ENCODE measurements around the gene SLC29A2. TPM values are rescaled to one million over a fixed set of nuclear protein-coding genes. Genes with fewer than 3 reads are reported as not detected.

Gene SLC29A2
- total RNA-seq, 1 donor from 2014 or later, result 35.6 TPM

GRCh38 chr11:66314186-66314501, 57.4 kb downstream of the SLC29A2 start:
- no peak for TF ChIP-seq CTCF (IDR thresholded peaks at IDR 0.05; ENCODE audit: unreplicated experiment)
- H3K36me3 Mint-ChIP-seq (ENCODE audit: insufficient read depth), result no peaks in the 10 kb centered on the region
- H3K9me3 Mint-ChIP-seq (ENCODE audit: low read depth), result no peaks in the 10 kb centered on the region
- H3K4me1 Mint-ChIP-seq (ENCODE audit: low read depth), result peaks cover 3% of the 10 kb centered on the region
- no peak overlapping the region for H3K27ac Mint-ChIP-seq
- H3K27me3 Mint-ChIP-seq, result peaks cover 54% of the 10 kb centered on the region
- no peak for DNase-seq (ENCODE audit: low spot score, unreplicated experiment)
- H3K4me3 Mint-ChIP-seq (ENCODE audit: low read depth), result no peak overlapping the region

GRCh38 chr11:66313321-66314185, 58.0 kb downstream of the SLC29A2 start:
- Mint-ChIP-seq H3K4me1 (ENCODE audit: low read depth) (peaks cover 3% of the 10 kb centered on the region), H3K9me3 (ENCODE audit: low read depth) (no peaks in the 10 kb centered on the region), H3K4me3 (ENCODE audit: low read depth) (peak overlapping the region; percentile 64), H3K36me3 (ENCODE audit: insufficient read depth) (no peaks in the 10 kb centered on the region), H3K27ac (peak overlapping the region; percentile 77), H3K27me3 (peaks cover 50% of the 10 kb centered on the region)
- no peak for DNase-seq (ENCODE audit: low spot score, unreplicated experiment)
- TF ChIP-seq CTCF (IDR thresholded peaks at IDR 0.05; ENCODE audit: unreplicated experiment), result peak; percentile 25

- Mint-ChIP-seq H3K27me3 (peaks cover 47% of the 10 kb centered on the region), H3K27ac (peak overlapping the region; percentile 98), H3K9me3 (ENCODE audit: low read depth) (no peaks in the 10 kb centered on the region), H3K36me3 (ENCODE audit: insufficient read depth) (no peaks in the 10 kb centered on the region), H3K4me1 (ENCODE audit: low read depth) (peaks cover 3% of the 10 kb centered on the region), H3K4me3 (ENCODE audit: low read depth) (peak overlapping the region; percentile 88)
- TF ChIP-seq CTCF (IDR thresholded peaks at IDR 0.05; ENCODE audit: unreplicated experiment), result no peak
- peak; percentile 96 for DNase-seq (ENCODE audit: low spot score, unreplicated experiment)
Observed at GRCh38 chr11:66312549-66313320, 58.8 kb downstream of the SLC29A2 start.

Other genes with a start within 250 kb of the SLC29A2 start
- 69.8 and 70.9 TPM in 2 replicates for gene KLC2, start 114.1 kb downstream of the SLC29A2 start, total RNA-seq
- gene RAB1B, start 103.1 kb downstream of the SLC29A2 start, total RNA-seq, result 100 and 102 TPM in 2 replicates
- 21.3 and 21.7 TPM in 2 replicates for gene CNIH2, start 93.6 kb downstream of the SLC29A2 start, total RNA-seq
- 61.7 and 64.6 TPM in 2 replicates for gene YIF1A, start 82.6 kb downstream of the SLC29A2 start, total RNA-seq
- gene TMEM151A, start 79.9 kb downstream of the SLC29A2 start, total RNA-seq, result 0.33 and 0.57 TPM in 2 replicates
- gene CD248, start 54.7 kb downstream of the SLC29A2 start, total RNA-seq, result 0.22 and 0.67 TPM in 2 replicates
- 1.5 and 2.3 TPM in 2 replicates for gene RIN1, start 35.3 kb downstream of the SLC29A2 start, total RNA-seq
- 38.1 and 38.3 TPM in 2 replicates for gene BRMS1, start 26.7 kb downstream of the SLC29A2 start, total RNA-seq
- gene B4GAT1, start 24.1 kb downstream of the SLC29A2 start, total RNA-seq, result 25.9 and 28.7 TPM in 2 replicates
- gene NPAS4, start 49.3 kb upstream of the SLC29A2 start, total RNA-seq, result not detected in 2 replicates
- 54.3 and 59.1 TPM in 2 replicates for gene MRPL11, start 67.1 kb upstream of the SLC29A2 start, total RNA-seq
- gene PELI3, start 95.1 kb upstream of the SLC29A2 start, total RNA-seq, result 16.9 and 17.8 TPM in 2 replicates
- gene DPP3, start 108.7 kb upstream of the SLC29A2 start, total RNA-seq, result 78.7 and 79.7 TPM in 2 replicates
- gene BBS1, start 138.9 kb upstream of the SLC29A2 start, total RNA-seq, result 75.4 and 80.3 TPM in 2 replicates
- gene ZDHHC24, start 174.3 kb upstream of the SLC29A2 start, total RNA-seq, result 9.7 and 10.5 TPM in 2 replicates
- gene ACTN3, start 175.1 kb upstream of the SLC29A2 start, total RNA-seq, result 0.43 and 0.44 TPM in 2 replicates
- 3.6 and 4.1 TPM in 2 replicates for gene CTSF, start 196.8 kb upstream of the SLC29A2 start, total RNA-seq
- 0.89 and 1.1 TPM in 2 replicates for gene CCDC87, start 221.3 kb upstream of the SLC29A2 start, total RNA-seq
- gene CCS, start 221.4 kb upstream of the SLC29A2 start, total RNA-seq, result 48.9 and 49.7 TPM in 2 replicates
- gene RBM14, start 244.9 kb upstream of the SLC29A2 start, total RNA-seq, result 119 and 124 TPM in 2 replicates

All from progenitor cell of endocrine pancreas (in vitro differentiated cells).